ENCODE results near the gene PEX7.

DNA sequence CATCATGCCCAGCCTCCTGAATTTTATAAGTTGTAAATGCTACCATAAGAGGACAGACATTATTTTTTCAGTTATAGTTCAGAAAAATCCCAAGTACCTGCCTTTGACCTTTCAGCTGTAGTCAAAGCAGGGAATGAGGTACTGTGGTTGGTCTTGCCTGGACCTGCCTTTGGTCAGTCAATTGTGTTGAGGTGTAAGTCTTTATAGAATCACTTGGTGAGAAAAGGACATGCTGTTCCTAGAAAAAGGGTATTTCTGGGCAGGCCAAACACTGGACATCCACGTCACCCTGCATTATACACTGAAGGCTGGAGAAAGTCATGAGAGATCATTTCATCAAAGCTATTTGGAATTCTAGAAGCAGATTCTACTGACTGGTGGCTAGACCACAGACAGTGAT is 40.3 kb downstream of the PEX7 start:
- no peak for TF ChIP-seq CTCF (conservative IDR thresholded peaks at IDR 0.05)
- TF ChIP-seq ZFX (IDR thresholded peaks at IDR 0.05), result no peak

Measured in C4-2B (cell line).